Fibroblast of the aortic adventitia (primary cell): ENCODE measurements around the gene GOLIM4. TPM values are rescaled to one million over a fixed set of nuclear protein-coding genes. Genes with fewer than 3 reads are reported as not detected.

Experiments
- DNase-seq: peaks from one replicate; pipeline ENCODE4 v3.0.0-alpha.2; 2010; ENCODE audit warnings: low read depth
- H3K4me3 ChIP-seq: 2 replicates; pipeline ENCODE4 v1.5.1; 2011; ENCODE audit warnings: low read depth, mild to moderate bottlenecking, control low read depth, low read length, moderate library complexity
- total RNA-seq: library from RNA; depleted of rRNA; stranded (reverse); fragments of >200 nt; gene quantifications from 2 replicates; pipeline ENCODE4 v1.2.3, GENCODE V29; 2012; ENCODE audit warnings: low replicate concordance
- TF ChIP-seq, protein P1 (sequence below): IDR thresholded peaks from 2 replicates; pipeline ENCODE4 v1.5.1; 2011; ENCODE audit warnings: mild to moderate bottlenecking, low read length, control low read depth, inconsistent platforms; ENCODE audit not compliant: insufficient read depth

GOLIM4 gene
- total RNA-seq, 1 donor, result 50.0 TPM

DNA sequence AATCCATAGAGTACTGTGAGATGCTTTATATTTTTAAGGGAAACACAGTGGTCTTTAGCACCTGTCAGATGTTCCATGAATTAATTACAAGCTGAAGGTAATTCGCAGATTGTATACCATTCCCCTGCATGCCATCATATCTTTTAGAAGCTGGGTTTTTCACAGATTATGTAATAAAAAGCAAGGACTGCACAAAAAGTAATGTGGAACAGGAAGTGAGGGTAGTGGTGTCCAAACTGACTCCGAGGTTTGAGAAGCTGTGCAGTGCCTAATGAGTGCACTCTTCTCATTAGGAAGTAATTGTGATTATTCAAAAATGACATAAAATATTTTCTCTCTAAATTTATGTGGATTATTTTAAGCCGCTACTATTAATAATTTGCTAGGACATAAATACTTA, 123.2 kb downstream of the GOLIM4 start:
- TF ChIP-seq, protein P1, sequence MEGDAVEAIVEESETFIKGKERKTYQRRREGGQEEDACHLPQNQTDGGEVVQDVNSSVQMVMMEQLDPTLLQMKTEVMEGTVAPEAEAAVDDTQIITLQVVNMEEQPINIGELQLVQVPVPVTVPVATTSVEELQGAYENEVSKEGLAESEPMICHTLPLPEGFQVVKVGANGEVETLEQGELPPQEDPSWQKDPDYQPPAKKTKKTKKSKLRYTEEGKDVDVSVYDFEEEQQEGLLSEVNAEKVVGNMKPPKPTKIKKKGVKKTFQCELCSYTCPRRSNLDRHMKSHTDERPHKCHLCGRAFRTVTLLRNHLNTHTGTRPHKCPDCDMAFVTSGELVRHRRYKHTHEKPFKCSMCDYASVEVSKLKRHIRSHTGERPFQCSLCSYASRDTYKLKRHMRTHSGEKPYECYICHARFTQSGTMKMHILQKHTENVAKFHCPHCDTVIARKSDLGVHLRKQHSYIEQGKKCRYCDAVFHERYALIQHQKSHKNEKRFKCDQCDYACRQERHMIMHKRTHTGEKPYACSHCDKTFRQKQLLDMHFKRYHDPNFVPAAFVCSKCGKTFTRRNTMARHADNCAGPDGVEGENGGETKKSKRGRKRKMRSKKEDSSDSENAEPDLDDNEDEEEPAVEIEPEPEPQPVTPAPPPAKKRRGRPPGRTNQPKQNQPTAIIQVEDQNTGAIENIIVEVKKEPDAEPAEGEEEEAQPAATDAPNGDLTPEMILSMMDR, result no peak
- H3K4me3 ChIP-seq, result no peak overlapping the region
- DNase-seq, result no peak

DNA sequence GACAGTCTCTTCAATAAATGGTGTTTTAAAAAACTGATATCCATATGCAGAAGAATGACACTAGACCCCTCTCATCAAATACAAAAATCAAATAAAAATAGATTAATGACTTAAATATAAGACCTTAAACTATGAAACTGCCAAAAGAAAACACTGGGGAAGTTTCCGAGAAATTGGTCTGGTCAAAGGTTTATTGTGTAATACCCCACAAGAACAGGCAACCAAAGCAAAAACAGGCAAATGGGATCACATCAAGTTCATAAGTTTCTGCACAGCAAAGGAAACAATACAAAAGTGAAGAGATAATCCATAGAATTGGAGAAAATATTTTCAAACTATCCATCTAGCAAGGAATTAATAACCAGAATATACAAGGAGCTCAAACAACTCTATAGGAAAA, 126.2 kb downstream of the GOLIM4 start:
- H3K4me3 ChIP-seq, result no peak overlapping the region
- DNase-seq, result no peak
- TF ChIP-seq, protein P1, result no peak

DNA sequence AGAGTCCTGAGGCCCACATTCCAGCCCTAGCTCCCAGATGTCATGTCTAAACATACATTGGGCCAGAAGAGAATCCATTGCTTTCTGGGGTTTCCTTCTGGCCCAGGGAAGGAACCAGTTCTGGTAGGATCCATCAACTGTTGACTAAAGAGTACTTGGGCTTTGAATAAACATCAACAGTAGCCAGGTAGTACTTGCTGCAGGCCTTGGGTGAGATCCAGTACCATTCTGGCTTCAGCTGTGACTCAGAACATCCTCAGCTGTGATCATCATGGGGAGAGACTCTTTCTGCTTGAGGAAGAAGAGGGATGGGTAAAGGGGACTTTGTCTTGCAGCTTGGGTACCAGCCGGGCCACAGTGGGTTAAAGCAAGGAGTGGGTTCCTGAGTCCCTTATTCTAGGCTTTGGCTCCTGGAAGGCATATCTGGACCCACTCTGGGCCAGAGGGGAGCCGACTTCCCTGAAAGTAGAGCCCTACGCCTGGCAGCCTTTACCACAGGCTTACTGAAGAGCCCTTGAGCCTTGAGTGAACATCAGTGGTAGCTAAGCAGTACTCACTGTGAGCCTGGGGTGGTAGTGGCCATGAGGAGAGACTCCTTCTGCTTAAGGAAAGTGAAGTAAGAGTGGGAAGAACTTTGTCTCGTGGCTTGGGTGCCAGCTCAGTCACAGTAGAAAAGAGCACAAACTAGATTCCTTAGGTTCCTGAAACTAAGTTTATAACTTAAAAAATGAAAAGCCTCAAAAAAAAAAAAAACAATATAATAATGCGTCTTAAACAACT, 128.3 kb downstream of the GOLIM4 start:
- DNase-seq, result no peak
- TF ChIP-seq, protein P1, result no peak
- H3K4me3 ChIP-seq, result no peak overlapping the region
